Neural cell (in vitro differentiated cells): ENCODE measurements around the gene MPP1. TPM values are rescaled to one million over a fixed set of nuclear protein-coding genes. Genes with fewer than 3 reads are reported as not detected.

Source experiments
- H2AFZ ChIP-seq: fragments of 200-600, 300-800 bp; sonication (generic), shearing (Covaris generic); 2 replicates; pipeline ENCODE4 v1.6.0; 2014; ENCODE audit warnings: low read depth, mild to moderate bottlenecking, antibody characterized with exemption, low read length, moderate library complexity
- H3F3A ChIP-seq: fragments of 200-600 bp; shearing (Covaris generic); 2 replicates; pipeline ENCODE4 v1.6.1; 2016; ENCODE audit warnings: mild to moderate bottlenecking, moderate library complexity, mixed read lengths, antibody characterized with exemption, low read length; ENCODE audit not compliant: insufficient read depth, poor library complexity, severe bottlenecking
- H3K27ac ChIP-seq: fragments of 200-600, 300-800 bp; sonication (generic), shearing (Covaris generic); 2 replicates; pipeline ENCODE4 v1.5.1; 2014; ENCODE audit warnings: mild to moderate bottlenecking, low read length, moderate library complexity
- H3K27me3 ChIP-seq: fragments of 300-800, 200-600 bp; sonication (generic), shearing (Covaris generic); 2 replicates; pipeline ENCODE4 v1.6.0; 2014; ENCODE audit warnings: mild to moderate bottlenecking, low read depth, low read length, moderate library complexity; ENCODE audit not compliant: insufficient read depth
- H3K36me3 ChIP-seq: fragments of 300-800, 200-600 bp; sonication (generic), shearing (Covaris generic); 2 replicates; pipeline ENCODE4 v1.5.1; 2014; ENCODE audit warnings: mild to moderate bottlenecking, antibody characterized with exemption, low read length, moderate library complexity; ENCODE audit not compliant: insufficient read depth
- H3K4me2 ChIP-seq: fragments of 300-800, 200-600 bp; sonication (generic), shearing (Covaris generic); 2 replicates; pipeline ENCODE4 v1.6.0; 2014; ENCODE audit warnings: mild to moderate bottlenecking, low read length
- H3K4me3 ChIP-seq: fragments of 300-800, 200-600 bp; sonication (generic), shearing (Covaris generic); 2 replicates; pipeline ENCODE4 v1.5.1; 2014; ENCODE audit warnings: mild to moderate bottlenecking, low read length, moderate library complexity
- H3K79me2 ChIP-seq: fragments of 200-600 bp; shearing (Covaris generic); replicated peaks from 2 replicates; pipeline ENCODE4 v1.6.0; 2014; ENCODE audit warnings: mild to moderate bottlenecking, low read length, moderate library complexity; ENCODE audit not compliant: insufficient read depth
- H3K9ac ChIP-seq: fragments of 300-800, 200-600 bp; sonication (generic), shearing (Covaris generic); 2 replicates; pipeline ENCODE4 v1.6.1; 2016; ENCODE audit warnings: mild to moderate bottlenecking, low read length, mixed read lengths
- H3K9me2 ChIP-seq: fragments of 200-600 bp; shearing (Covaris generic); 2 replicates; pipeline ENCODE4 v1.6.1; 2016; ENCODE audit warnings: mild to moderate bottlenecking, low read length, mixed read lengths; ENCODE audit not compliant: insufficient read depth
- H3K9me3 ChIP-seq: fragments of 200-600, 300-800 bp; sonication (generic), shearing (Covaris generic); 2 replicates; pipeline ENCODE4 v1.6.1; 2016; ENCODE audit warnings: mild to moderate bottlenecking, mixed run types, low read length, moderate library complexity, mixed read lengths
- H4K20me1 ChIP-seq: fragments of 200-600 bp; shearing (Covaris generic); 2 replicates; pipeline ENCODE4 v1.6.1; 2016; ENCODE audit warnings: mild to moderate bottlenecking, mixed run types; ENCODE audit not compliant: insufficient read depth
- EP300 ChIP-seq: fragments of 450-650 bp; conservative IDR thresholded peaks from 2 replicates; pipeline ENCODE4 v1.6.1; 2014; ENCODE audit warnings: antibody characterized with exemption, mild to moderate bottlenecking, moderate library complexity; ENCODE audit not compliant: poor library complexity, severe bottlenecking
- EZH2 ChIP-seq: fragments of 200-600, 300-800 bp; shearing (Covaris generic), sonication (generic); IDR thresholded peaks from 2 replicates; pipeline ENCODE4 v1.6.1; 2014; ENCODE audit warnings: antibody characterized with exemption, low read length, borderline replicate concordance, mild to moderate bottlenecking; ENCODE audit not compliant: insufficient read depth, poor library complexity, severe bottlenecking
- MXI1 ChIP-seq: fragments of 450-650 bp; conservative IDR thresholded peaks from 2 replicates; pipeline ENCODE4 v1.6.1; 2014; ENCODE audit warnings: antibody characterized with exemption, mild to moderate bottlenecking; ENCODE audit not compliant: poor library complexity, severe bottlenecking
- POLR2AphosphoS5 ChIP-seq: IDR thresholded peaks from 2 replicates; pipeline ENCODE4 v1.6.1; 2012
- RAD21 ChIP-seq: fragments of 450-650 bp; conservative IDR thresholded peaks from 2 replicates; pipeline ENCODE4 v1.6.1; 2014; ENCODE audit warnings: antibody characterized with exemption, mild to moderate bottlenecking, moderate library complexity
- SMC3 ChIP-seq: fragments of 450-650 bp; conservative IDR thresholded peaks from 2 replicates; pipeline ENCODE4 v1.6.1; 2014; ENCODE audit warnings: antibody characterized with exemption, mild to moderate bottlenecking, moderate library complexity; ENCODE audit not compliant: poor library complexity
- TAF1 ChIP-seq: IDR thresholded peaks from 2 replicates; pipeline ENCODE4 v1.6.1; 2012; ENCODE audit warnings: low read depth
- polyA plus RNA-seq: library from polyadenylated mRNA; depleted of rRNA; stranded (reverse); fragments of >200 nt; gene quantifications from 2 replicates; pipeline ENCODE4 v1.2.3, GENCODE V29; 2014
- TF ChIP-seq, protein P1 (sequence below): IDR thresholded peaks from 2 replicates; pipeline ENCODE4 v1.6.1; 2012; ENCODE audit warnings: borderline replicate concordance
- TF ChIP-seq, protein P2 (sequence below): fragments of 450-650 bp; IDR thresholded peaks from 2 replicates; pipeline ENCODE4 v1.5.1; 2014; ENCODE audit warnings: antibody characterized with exemption, mild to moderate bottlenecking, moderate library complexity; ENCODE audit not compliant: poor library complexity, severe bottlenecking

Gene MPP1
- polyA plus RNA-seq, 1 donor from 2014 or later, result 17.5 TPM

DNA sequence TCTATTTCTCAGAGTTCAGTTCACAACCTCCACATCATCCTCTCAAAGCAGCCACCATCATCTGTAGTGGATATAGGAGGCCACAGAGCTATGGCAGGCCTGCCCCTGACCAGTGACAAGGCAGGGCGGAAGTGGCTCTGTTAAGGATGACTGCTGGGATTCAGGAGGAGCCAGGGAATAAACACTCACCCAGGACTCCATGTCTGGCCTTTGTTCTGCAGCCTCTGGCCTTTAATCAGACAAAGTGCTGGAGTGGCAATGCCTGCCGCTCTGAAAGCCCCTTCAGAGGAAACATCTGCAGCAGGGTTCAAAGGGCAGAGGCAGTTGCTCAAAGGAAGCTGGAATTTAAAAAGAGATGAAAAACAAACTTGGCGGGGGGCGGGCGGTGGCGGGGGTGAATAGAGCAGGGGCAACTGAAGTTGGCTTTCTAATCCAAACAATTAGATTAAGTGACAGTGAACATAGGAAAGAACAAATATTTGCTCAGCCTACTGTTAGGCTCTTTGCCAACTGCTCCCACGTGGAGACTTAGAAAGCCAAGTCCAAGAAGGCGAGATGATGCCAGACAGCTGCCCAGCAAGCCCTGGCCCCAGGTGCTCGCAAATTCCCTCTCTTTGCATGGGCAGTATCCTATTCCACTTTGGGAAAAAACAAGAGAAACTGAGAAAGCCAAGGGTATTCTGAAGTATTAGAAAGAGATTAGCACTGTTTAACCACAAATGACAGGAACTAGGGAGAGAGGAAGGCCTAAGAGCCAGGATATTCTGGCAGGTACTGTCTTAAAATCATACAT lies 5.5 kb downstream of the MPP1 start:
- H3K9ac ChIP-seq, result no peak overlapping the region
- no peaks in the 10 kb centered on the region for H3K9me2 ChIP-seq
- no peaks in the 10 kb centered on the region for H3K36me3 ChIP-seq
- H3K79me2 ChIP-seq, result no peaks in the 10 kb centered on the region
- no peak overlapping the region for H3K27ac ChIP-seq
- no peak overlapping the region for H2AFZ ChIP-seq
- no peak overlapping the region for H3K4me3 ChIP-seq
- no peak overlapping the region for H3K4me2 ChIP-seq
- no peaks in the 10 kb centered on the region for H3K9me3 ChIP-seq
- TF ChIP-seq MXI1, result no peak
- TF ChIP-seq, protein P1, sequence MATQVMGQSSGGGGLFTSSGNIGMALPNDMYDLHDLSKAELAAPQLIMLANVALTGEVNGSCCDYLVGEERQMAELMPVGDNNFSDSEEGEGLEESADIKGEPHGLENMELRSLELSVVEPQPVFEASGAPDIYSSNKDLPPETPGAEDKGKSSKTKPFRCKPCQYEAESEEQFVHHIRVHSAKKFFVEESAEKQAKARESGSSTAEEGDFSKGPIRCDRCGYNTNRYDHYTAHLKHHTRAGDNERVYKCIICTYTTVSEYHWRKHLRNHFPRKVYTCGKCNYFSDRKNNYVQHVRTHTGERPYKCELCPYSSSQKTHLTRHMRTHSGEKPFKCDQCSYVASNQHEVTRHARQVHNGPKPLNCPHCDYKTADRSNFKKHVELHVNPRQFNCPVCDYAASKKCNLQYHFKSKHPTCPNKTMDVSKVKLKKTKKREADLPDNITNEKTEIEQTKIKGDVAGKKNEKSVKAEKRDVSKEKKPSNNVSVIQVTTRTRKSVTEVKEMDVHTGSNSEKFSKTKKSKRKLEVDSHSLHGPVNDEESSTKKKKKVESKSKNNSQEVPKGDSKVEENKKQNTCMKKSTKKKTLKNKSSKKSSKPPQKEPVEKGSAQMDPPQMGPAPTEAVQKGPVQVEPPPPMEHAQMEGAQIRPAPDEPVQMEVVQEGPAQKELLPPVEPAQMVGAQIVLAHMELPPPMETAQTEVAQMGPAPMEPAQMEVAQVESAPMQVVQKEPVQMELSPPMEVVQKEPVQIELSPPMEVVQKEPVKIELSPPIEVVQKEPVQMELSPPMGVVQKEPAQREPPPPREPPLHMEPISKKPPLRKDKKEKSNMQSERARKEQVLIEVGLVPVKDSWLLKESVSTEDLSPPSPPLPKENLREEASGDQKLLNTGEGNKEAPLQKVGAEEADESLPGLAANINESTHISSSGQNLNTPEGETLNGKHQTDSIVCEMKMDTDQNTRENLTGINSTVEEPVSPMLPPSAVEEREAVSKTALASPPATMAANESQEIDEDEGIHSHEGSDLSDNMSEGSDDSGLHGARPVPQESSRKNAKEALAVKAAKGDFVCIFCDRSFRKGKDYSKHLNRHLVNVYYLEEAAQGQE, result no peak
- TF ChIP-seq SMC3, result no peak
- TF ChIP-seq, protein P2, sequence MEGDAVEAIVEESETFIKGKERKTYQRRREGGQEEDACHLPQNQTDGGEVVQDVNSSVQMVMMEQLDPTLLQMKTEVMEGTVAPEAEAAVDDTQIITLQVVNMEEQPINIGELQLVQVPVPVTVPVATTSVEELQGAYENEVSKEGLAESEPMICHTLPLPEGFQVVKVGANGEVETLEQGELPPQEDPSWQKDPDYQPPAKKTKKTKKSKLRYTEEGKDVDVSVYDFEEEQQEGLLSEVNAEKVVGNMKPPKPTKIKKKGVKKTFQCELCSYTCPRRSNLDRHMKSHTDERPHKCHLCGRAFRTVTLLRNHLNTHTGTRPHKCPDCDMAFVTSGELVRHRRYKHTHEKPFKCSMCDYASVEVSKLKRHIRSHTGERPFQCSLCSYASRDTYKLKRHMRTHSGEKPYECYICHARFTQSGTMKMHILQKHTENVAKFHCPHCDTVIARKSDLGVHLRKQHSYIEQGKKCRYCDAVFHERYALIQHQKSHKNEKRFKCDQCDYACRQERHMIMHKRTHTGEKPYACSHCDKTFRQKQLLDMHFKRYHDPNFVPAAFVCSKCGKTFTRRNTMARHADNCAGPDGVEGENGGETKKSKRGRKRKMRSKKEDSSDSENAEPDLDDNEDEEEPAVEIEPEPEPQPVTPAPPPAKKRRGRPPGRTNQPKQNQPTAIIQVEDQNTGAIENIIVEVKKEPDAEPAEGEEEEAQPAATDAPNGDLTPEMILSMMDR, result no peak
- TF ChIP-seq EZH2, result no peak
- no peak for TF ChIP-seq RAD21
- TF ChIP-seq TAF1, result no peak
- TF ChIP-seq POLR2AphosphoS5, result no peak
- no peak for TF ChIP-seq EP300
- H4K20me1 ChIP-seq, result no peaks in the 10 kb centered on the region
- peaks cover 11% of the 10 kb centered on the region for H3K27me3 ChIP-seq
- H3F3A ChIP-seq, result no peaks in the 10 kb centered on the region

DNA sequence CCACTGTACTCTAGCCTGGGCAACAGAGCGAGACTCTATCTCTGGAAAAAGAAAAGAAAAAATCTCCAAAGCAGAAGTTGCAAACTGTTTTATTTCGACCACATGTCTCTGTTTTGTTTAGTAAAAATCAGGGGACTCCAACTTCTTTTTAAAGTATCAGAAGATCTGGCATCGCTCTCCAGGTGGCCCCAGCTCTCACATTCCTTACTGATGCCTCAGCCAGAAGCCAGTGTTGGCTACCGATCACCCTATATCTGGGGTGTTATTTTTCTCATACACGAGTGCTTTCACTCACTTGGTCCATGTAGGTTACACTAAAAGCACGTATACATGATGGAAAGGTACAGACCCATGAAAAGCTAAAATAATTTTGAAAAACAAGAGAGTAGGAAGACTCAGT lies 8.3 kb downstream of the MPP1 start:
- Histone ChIP-seq H3K4me2 (no peak overlapping the region), H3K27ac (no peak overlapping the region), H3K36me3 (no peaks in the 10 kb centered on the region), H3K9ac (no peak overlapping the region), H3K9me3 (no peaks in the 10 kb centered on the region), H3K9me2 (no peaks in the 10 kb centered on the region), H2AFZ (no peak overlapping the region), H3K79me2 (no peaks in the 10 kb centered on the region), H3F3A (no peaks in the 10 kb centered on the region), H3K4me3 (no peak overlapping the region), H4K20me1 (no peaks in the 10 kb centered on the region), H3K27me3 (no peaks in the 10 kb centered on the region)
- no peak for TF ChIP-seq SMC3
- no peak for TF ChIP-seq EZH2
- TF ChIP-seq EP300, result no peak
- TF ChIP-seq TAF1, result no peak
- TF ChIP-seq, protein P2, result no peak
- no peak for TF ChIP-seq RAD21
- TF ChIP-seq MXI1, result no peak
- TF ChIP-seq POLR2AphosphoS5, result no peak
- TF ChIP-seq, protein P1, result no peak
